Activated naive CD4-positive, alpha-beta T cell (primary cell): ENCODE results near the gene MUC20.
"Not testable (repeated sequence)": the region's sequence is repeated elsewhere in the genome, so short reads cannot be mapped to it uniquely, and the experiment has no call there.

Source experiments
- DNase-seq, 4 experiments: peaks; one replicate each; lab custom pipeline; 2025; lab: John Stamatoyannopoulos, UW

The MUC20 gene

GRCh38 chr3:195729476-195730251 is 8.9 kb downstream of the MUC20 start:
- no peak for DNase-seq

GRCh38 chr3:195731356-195731905 is 10.7 kb downstream of the MUC20 start:
- no peak for DNase-seq

DNA sequence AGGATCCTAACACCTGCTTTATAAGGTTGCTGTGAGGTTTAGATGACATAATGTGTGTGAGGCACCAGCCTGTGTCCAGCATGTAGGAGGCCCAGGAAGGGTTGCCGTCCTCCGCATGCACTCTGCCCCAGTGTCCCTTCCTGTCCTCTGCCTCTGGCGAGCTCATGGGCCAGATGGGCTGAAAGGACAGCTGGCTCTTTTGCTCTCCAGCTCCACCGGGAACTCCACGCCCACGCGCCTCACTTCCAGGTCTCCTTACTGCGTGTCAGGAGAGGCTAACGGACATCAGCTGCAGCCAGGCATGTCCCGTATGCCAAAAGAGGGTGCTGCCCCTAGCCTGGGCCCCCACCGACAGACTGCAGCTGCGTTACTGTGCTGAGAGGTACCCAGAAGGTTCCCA is 12.2 kb downstream of the MUC20 start:
- DNase-seq = no peak

DNA sequence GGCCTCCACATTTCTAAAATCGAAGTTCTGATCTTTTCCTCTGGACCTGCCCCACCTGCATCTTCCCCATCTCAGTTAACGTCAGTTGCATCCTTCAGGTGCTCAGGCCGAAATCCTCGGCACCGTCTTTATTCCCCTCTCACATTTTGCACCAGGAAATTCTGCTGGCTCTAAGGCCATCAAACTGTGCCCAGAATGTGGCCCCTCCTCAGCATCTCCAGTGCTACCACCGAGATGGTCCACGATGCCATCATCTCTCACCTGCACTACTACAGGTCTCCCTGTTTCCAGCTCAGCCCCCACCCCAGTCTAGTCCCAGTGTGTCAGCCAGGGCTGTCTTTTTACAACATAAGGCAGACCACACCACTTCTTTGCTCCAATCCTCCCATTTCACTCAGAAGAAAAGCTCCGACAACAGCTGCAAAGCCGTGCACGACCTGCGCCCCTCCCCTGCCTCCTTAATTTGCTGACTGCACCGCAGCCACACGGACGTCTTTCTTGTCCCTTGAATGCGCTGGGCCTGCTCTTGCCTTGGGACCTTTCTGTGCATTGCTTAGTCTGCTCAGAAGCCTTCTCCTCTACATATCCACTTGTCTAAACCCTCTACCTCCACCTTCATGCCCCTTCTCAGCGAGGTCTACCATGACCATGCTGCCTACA is 14.4 kb downstream of the MUC20 start:
- DNase-seq = no peak

DNA sequence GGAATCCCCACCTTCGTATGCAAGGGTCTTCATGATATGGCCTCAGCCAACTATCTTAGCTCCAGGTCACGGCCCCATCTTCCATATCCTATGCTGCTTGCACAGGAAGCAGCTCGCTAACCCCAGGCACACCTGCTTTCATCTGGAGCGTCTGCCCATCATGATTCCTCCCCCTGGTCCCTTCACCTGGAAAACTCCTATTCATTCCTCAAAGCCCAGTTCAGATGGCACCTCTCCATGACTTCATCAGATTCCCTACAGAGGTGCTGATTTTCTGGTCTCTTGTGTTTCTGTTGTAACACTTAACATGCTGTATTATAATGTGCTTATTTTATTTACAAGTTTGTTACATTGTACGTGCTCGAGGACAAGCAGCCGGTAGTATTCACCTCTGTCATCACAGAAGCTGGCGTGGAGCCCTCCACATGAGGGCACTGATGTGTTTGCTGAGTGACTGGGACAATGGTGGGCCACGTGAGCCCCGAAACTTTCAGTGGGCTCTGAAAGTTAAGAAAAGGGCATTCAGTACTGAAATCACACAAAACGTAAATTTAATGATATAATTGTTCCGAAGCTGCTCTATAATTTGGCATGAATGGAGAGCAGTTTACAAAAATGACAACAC is 16.2 kb downstream of the MUC20 start:
- DNase-seq = no peak

DNA sequence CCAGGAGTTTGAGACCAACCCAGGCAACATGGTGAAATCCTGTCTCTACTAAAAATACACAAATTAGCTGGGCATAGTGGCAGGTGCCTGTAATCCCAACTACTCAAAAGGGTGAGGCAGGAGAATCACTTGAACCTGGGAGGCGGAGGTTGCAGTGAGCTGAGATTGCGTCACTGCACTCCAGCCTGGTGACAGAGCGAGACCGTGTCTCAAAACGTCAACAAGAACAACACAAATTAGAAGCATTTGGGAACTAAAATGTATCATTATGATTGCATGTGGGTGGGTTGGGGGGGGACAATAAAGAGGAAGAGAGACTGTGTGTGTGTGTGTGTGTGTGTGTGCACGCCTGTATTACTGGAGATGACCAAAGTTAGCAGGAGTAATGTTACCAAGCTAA is 17.0 kb downstream of the MUC20 start:
- DNase-seq = not testable (repeated sequence)

GRCh38 chr3:195738274-195739044 is 17.7 kb downstream of the MUC20 start:
- no peak for DNase-seq

DNA sequence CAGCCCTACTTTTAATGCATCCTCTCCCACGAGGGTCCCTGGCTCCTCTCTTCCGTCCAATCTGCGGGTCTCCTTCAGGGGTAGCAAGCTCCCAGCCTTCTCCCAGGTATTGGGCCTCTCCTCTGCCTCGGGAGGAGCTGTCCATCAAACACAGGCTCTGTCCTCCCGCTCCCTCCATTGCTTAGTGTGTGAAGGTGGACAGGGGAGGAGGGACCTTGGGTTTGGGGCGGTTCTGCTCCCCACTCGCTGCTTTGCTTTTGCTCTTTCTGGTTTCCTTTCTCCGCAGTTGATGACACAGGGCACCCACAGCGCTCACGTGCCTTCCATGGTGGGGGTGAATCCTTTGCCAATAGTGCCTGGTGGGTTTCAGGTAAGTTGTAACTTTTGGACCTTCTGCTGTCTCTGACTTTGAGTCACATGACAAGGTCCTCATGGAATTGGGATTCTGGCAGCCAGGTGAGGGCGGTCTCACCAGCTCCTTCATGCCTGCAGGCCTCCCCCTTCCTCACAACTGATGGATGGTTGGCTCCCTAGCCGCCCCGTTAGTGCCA is 18.9 kb downstream of the MUC20 start:
- DNase-seq = no peak

DNA sequence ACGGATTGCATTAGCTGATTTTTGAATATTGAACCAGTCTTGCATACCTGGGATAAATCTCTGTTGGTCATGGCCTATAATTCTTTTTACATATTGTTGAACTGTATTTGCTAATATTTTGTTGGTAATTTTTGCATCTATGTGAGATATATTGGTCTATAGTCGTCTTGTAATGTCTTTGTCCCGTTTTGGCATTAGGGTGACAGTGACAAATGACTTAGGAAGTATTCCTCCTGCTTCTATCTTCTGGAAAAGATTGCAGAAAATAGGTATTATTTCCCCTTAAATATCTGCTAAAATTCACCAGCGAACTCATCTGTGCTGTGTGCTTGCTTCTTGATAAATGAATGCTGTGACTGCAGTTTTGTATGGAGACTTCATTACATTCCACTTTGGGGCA is 23.7 kb downstream of the MUC20 start:
- DNase-seq = no peak

DNA sequence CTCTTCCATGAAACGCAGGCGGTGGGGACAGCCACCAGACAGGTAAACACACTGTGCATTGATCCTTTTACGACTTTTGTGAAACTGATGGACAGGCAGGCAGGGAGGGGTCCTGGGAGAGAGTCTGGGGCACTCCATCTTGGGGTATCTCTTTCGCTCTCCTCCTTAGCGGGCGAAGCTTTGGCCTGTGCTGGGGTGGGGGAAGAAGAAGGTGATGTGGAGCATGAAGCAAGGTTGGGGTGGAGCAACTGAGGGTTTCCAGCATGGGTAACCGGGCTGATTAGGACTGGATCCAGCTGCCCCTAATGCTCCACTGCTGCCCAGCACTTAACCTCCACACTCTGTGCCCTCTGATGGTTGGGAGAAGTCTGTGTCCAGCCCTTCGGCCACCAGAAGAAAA is 25.6 kb downstream of the MUC20 start:
- DNase-seq = no peak

DNA sequence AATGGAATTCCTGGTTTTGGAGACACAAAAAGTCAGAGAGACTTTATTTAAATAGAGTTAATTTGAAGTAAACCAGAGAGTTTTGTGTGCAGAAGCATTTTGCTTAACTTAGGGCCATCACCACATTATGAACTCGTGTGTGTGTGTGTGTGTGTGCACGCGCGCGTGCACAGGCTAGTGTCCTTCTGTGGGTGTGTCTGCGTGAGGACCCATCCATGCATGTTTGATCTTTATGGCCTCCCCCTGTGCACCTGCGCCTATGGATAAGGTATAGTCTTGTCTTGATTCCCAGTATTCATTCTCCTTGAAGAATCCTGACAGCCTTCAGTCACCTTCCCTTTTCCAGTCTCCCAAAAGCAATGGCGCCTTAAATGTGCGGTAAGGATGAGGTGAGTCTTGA is 26.0 kb downstream of the MUC20 start:
- no peak for DNase-seq

GRCh38 chr3:195748661-195749060 is 27.9 kb downstream of the MUC20 start:
- DNase-seq = no peak

DNA sequence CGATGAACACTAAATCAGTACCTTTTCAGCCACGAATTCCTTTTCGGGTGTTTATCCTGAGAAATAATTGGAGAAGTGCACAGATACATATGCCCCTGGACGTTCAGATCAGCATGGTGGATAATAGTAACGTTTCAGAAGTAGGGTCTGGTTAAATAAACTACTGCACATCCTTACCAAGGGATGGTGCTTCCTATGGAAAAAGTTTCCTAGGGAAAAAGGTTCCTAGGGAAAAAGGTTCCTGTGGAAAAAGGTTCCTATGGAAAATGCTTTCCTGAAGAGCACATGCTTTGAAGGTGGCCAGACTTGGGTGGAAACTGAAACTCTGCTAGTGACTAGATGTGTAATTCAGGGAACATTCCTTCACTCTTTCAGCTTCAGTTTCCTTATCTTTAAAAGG is 28.3 kb downstream of the MUC20 start:
- DNase-seq = not testable (repeated sequence)

- no peak for DNase-seq
These were observed 30.2 kb downstream of the MUC20 start for GRCh38 chr3:195750797-195751520.

DNA sequence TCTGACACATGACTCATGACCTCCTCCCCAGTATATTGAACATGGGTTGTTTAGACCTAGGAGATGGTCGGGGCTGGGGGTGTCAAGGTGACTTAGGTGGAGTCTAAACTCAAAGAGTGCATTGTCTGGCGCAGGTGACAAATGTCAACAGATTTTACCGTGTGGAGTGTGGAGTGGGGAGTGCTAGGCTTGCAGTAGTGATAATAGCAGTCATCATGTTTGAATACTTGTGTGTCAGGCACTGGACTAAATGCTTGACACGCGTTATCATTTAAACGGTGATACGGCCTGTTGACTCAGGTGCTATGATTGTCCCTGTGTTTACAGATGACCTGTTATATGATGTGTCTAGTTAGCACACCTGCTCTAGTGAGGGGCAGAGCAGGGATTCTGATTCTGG is 30.8 kb downstream of the MUC20 start:
- DNase-seq = no peak

DNA sequence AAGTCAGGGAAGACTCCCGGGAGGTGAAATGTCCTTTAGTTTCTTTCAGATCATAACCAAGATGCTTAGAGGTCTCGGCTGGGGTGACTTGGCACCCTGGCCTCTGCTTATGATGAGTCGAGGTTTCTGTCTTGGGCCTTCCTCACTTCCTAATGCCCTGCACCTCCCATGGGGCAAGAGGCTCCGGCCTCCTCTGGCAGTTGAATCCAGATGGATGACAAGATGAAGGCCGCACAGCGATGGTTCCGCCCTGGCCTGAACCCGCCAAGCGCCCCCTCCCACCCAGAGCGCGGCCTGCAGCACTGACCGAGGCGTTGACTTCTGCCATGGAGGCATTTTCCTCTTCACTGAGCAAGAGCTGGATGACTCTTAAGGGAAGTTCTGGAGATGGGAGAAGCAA is 31.3 kb downstream of the MUC20 start:
- no peak for DNase-seq

- no peak for DNase-seq
These were observed 32.0 kb downstream of the MUC20 start for GRCh38 chr3:195752546-195753331.

DNA sequence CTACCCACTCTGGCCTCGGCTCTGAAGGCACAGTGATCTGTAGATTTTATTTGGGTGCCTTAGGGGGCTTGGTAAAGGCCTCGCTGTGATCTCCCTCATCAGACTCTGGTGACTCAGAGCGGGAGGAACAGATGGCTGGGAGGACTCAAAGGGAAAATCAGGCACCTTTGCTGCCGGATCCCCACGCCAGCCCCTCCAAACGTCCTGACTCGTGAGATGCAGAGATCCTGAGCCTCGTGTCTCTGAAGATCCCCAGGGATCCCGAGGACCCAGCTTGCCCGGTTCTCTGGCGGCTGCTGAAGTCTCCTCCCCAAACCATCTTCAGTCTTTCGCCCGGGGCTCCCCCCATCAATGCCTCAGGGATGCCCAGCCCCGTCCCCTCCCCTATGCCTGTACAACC is 32.8 kb downstream of the MUC20 start:
- no peak for DNase-seq

- DNase-seq = no peak
These were observed 33.4 kb downstream of the MUC20 start for GRCh38 chr3:195754141-195754540.

DNA sequence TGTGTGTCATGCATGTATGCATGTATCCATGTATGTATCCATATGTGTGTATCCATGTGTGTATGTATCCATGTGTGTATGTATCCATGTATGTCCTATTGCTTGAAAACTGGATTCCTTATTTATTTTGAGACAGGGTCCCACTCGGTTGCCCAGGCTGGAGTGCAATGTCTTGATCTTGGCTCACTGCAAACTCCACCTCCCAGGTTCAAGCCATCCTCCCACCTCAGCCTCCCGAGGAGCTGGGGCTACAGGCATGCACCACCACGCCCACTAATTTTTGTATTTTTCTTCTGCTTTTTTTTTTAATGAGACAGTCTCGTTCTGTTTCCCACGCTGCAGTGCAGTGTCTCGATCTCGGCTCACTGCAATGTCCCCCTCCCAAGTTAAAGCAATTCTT is 34.1 kb downstream of the MUC20 start:
- no peak for DNase-seq
